ENCODE results near the gene TBC1D9.

DNA sequence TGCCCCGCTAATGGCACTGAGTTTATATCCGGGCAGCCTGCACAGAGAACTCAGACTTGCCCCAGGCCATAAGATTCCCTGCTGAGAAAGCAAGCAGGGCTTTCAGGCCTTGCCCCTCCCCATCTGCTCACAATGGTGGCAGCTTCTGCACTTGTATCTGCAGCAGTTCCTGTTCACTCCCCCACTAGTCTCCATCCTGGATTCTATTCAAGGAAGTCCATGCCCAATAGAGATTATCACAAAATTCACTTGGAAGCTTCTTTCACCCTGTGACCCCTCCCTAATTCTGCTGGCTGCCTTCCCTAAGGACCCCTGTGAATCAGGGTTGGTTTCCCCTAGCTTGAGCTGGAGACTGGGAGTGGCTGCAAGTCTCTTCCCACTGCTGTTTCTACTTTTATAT is 152.9 kb downstream of the TBC1D9 start:
- no peak for TF ChIP-seq CTCF (IDR thresholded peaks at IDR 0.05)
- TF ChIP-seq POLR2A (IDR thresholded peaks at IDR 0.05) = no peak
